HFFc6 (cell line): ENCODE measurements around the gene OLFM3. TPM values are rescaled to one million over a fixed set of nuclear protein-coding genes. Genes with fewer than 3 reads are reported as not detected.

ENCODE experiments used
- DNase-seq: peaks from one replicate; pipeline ENCODE4 v3.0.0-alpha.2; 2018
- H3K27ac Mint-ChIP-seq: 2 replicates; pipeline ENCODE4 v1.8.0; 2020; ENCODE audit warnings: mild to moderate bottlenecking, mixed read lengths
- H3K27me3 Mint-ChIP-seq: 2 replicates; pipeline ENCODE4 v1.8.0; 2021; ENCODE audit warnings: mild to moderate bottlenecking, moderate library complexity, mixed read lengths; ENCODE audit not compliant: insufficient read depth
- H3K36me3 Mint-ChIP-seq: 2 replicates; pipeline ENCODE4 v1.8.0; 2021; ENCODE audit warnings: low read depth, mixed read lengths
- H3K4me1 Mint-ChIP-seq: 2 replicates; pipeline ENCODE4 v1.8.0; 2020; ENCODE audit warnings: low read depth, mixed read lengths
- H3K4me3 Mint-ChIP-seq: 2 replicates; pipeline ENCODE4 v1.8.0; 2020; ENCODE audit warnings: mild to moderate bottlenecking, moderate library complexity, mixed read lengths
- H3K9me3 Mint-ChIP-seq: 2 replicates; pipeline ENCODE4 v1.8.0; 2020; ENCODE audit warnings: mild to moderate bottlenecking, mixed read lengths
- long read RNA-seq: library from polyadenylated mRNA; unstranded; transcript quantifications from one replicate; pipeline ENCODE4 v2.0.0, GENCODE V29; 2019
- total RNA-seq, 6 experiments: library from RNA; stranded (reverse); fragmentation: NEBNext Ultra II Directional; extraction: Animal tissue kit (Norgen Biotek cat#: 25700); gene quantifications; 2 replicates in 1 of 6; 3 replicates in 5 of 6; pipeline ENCODE4 v1.2.3, GENCODE V29; 2021
- TF ChIP-seq, protein P1 (sequence below): fragments of 200-600 bp; sonication (generic); IDR thresholded peaks from 2 replicates; pipeline ENCODE4 v1.5.0; 2021; ENCODE audit warnings: antibody characterized with exemption, mild to moderate bottlenecking

OLFM3 gene
- not detected for total RNA-seq
- long read RNA-seq, result 0 reads

DNA sequence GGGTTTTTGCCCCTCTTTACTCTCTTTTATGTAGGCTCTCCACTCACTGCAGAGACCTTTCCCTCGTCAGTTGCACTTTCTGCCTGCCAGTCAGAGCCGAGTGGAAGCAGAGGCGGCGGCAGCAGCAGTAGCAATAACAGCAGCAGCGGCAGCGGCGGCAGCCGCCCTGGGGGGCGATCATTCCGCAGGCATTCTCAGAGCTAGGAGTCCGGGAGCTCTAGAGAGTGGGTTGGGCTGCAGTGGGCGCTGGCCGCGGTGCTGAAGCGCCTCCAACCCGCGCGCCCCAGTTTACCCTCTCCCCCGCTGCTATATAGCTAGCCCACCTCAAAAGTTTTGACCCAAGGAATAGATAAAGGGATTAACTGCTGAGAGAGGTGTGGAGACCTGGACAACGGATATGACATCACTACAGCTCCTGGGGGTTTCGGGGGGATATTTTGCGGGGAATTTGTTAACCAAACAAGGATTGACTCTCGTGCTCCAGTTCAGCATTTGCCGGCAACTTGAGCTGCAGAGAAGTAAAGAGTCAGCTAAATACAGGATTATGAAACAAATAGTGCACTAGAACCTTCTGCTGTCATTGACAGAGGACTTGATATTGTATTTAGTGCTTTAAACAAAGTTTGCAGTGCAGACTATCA is at the start of gene OLFM3:
Gene OLFM3 (minus strand): TSS at position 102 of the 641 bp plus-strand sequence.
- peak within 1 kb of the TSS; percentile 36; the same call in 1 of the 2 replicates for H3K4me3 Mint-ChIP-seq

DNA sequence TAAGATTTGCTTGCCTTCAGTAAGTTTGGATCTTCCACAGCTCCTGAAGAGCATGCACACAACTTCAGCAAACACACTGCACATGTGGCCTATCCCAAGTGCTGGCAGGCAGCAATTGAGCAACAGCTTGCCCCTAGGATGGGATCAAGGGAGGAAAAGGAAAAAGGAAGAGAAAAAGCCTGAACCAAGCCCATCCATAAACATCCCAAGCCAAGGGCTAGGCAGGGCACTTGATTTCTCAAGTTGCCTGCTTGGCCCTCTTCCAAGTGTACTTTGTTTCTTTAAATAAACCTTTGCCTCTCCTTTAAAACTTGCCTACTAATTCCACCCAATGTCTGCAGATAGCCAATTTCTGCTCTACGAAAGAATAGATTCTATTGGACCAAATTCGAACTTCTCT is 49.0 kb upstream of the OLFM3 start:
- Mint-ChIP-seq H3K36me3 (no peaks in the 10 kb centered on the region), H3K27me3 (no peaks in the 10 kb centered on the region), H3K4me1 (no peaks in the 10 kb centered on the region), H3K4me3 (no peak overlapping the region), H3K9me3 (peaks cover 27% of the 10 kb centered on the region), H3K27ac (no peak overlapping the region)
- DNase-seq, result no peak
- TF ChIP-seq, protein P1, sequence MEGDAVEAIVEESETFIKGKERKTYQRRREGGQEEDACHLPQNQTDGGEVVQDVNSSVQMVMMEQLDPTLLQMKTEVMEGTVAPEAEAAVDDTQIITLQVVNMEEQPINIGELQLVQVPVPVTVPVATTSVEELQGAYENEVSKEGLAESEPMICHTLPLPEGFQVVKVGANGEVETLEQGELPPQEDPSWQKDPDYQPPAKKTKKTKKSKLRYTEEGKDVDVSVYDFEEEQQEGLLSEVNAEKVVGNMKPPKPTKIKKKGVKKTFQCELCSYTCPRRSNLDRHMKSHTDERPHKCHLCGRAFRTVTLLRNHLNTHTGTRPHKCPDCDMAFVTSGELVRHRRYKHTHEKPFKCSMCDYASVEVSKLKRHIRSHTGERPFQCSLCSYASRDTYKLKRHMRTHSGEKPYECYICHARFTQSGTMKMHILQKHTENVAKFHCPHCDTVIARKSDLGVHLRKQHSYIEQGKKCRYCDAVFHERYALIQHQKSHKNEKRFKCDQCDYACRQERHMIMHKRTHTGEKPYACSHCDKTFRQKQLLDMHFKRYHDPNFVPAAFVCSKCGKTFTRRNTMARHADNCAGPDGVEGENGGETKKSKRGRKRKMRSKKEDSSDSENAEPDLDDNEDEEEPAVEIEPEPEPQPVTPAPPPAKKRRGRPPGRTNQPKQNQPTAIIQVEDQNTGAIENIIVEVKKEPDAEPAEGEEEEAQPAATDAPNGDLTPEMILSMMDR, result no peak

More for the DNA sequence above, at the start of gene OLFM3:
- Mint-ChIP-seq H3K9me3 (no peaks in the 10 kb centered on the region), H3K4me1 (peaks cover 7% of the 10 kb centered on the region; the same call in 1 of the 2 replicates), H3K27ac (no peak within 1 kb of the TSS), H3K36me3 (no peaks in the 10 kb centered on the region), H3K27me3 (no peaks in the 10 kb centered on the region)
- DNase-seq, result no peak
- TF ChIP-seq, protein P1, result no peak

DNA sequence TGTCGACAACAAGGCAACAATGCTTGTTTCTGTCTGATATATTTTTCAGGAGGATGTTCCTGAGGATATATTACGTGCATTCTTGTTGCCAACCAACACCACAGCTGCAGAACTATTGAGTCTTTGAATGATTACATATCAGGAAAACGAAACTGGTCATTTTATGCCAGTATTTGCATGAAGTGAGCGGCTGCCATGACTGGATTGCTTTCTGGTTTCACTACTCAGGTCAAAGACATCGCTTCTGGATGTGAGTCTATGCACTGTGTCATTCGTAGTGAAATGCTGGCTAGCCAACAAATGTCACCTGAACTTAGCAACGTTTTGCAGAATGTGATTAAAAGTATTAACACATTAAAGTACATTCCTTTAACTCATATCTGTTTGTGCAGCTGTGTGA is 35.8 kb upstream of the OLFM3 start:
- no peak overlapping the region for H3K27ac Mint-ChIP-seq
- H3K4me1 Mint-ChIP-seq, result no peaks in the 10 kb centered on the region
- TF ChIP-seq, protein P1, result no peak

DNA sequence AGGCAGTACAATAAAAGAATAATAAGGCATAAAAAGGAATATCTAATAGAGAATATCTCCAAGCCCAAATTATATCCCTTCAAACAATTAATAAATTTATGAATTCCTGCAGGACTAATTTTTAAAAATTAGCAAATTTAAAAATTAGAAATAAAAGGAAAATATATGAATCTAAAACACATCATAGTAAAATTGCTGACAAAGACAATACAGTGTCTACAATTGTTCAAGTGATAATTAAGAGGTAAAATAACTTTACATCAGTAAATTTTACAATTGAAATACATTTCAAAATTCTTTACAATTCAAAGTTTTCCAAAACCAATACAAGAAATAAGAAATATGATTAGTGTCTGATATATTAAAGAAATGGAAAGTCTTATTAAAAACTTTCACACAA is 22.8 kb upstream of the OLFM3 start:
- no peaks in the 10 kb centered on the region for H3K27me3 Mint-ChIP-seq
- no peak overlapping the region for H3K4me3 Mint-ChIP-seq
- TF ChIP-seq, protein P1, result no peak
- no peak for DNase-seq
- no peak overlapping the region for H3K27ac Mint-ChIP-seq
- H3K4me1 Mint-ChIP-seq, result no peaks in the 10 kb centered on the region
- H3K36me3 Mint-ChIP-seq, result no peaks in the 10 kb centered on the region
- H3K9me3 Mint-ChIP-seq, result peaks cover 18% of the 10 kb centered on the region

More for the DNA sequence above, 35.8 kb upstream of the OLFM3 start:
- Mint-ChIP-seq H3K27me3 (no peaks in the 10 kb centered on the region; the same call in 1 of the 2 replicates), H3K36me3 (no peaks in the 10 kb centered on the region), H3K4me3 (no peak overlapping the region), H3K9me3 (peaks cover 28% of the 10 kb centered on the region)
- no peak for DNase-seq

DNA sequence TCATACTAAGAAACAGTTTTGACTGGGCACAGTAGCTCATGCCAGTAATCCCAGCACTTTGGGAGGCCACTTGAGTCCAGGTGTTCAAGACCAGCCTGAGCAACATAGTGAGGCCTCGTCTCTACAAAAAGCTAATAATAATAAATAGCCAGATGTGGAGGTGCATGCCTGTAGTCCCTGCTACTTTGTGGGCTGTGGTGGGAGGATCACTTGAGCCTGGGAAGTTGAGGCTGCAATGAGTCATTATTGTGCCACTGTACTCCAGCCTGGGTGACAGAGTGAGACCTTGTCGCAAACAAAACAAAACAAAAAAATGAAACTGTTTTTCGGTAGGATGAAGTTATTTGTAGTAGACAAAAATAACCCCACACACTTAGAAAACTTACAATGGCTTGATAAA is 19.0 kb upstream of the OLFM3 start:
- Mint-ChIP-seq H3K4me1 (no peaks in the 10 kb centered on the region), H3K27me3 (no peaks in the 10 kb centered on the region), H3K27ac (no peak overlapping the region), H3K4me3 (no peak overlapping the region), H3K36me3 (no peaks in the 10 kb centered on the region), H3K9me3 (peaks cover 25% of the 10 kb centered on the region)
- TF ChIP-seq, protein P1, result no peak
- DNase-seq, result no peak
